Left lobe of liver (tissue), 2 donors: ENCODE data around the gene PPP1R15B. TPM values are rescaled to one million over a fixed set of nuclear protein-coding genes. Genes with fewer than 3 reads are reported as not detected.

ENCODE experiments used
- ATAC-seq: fragments of 200-7000 bp; cut with Tn5 transposase; one replicate; pipeline ENCODE4 v1.9.1; 2020; ENCODE audit warnings: mild to moderate bottlenecking, moderate library complexity
- DNase-seq: peaks from one replicate; pipeline ENCODE4 v3.0.0-alpha.2; 2020; ENCODE audit warnings: low spot score
- total RNA-seq: library from RNA; stranded (reverse); gene quantifications from one replicate; pipeline ENCODE4 v1.2.1, GENCODE V29; 2021
- donor health status: DM: no; HTN: no; CAD: no; lungs with moderate emphysema.
- donor health status: DM: no; HTN: yes; CAD: no.

Gene PPP1R15B
- total RNA-seq, 1 donor from 2014 or later, result 34.1 TPM

DNA sequence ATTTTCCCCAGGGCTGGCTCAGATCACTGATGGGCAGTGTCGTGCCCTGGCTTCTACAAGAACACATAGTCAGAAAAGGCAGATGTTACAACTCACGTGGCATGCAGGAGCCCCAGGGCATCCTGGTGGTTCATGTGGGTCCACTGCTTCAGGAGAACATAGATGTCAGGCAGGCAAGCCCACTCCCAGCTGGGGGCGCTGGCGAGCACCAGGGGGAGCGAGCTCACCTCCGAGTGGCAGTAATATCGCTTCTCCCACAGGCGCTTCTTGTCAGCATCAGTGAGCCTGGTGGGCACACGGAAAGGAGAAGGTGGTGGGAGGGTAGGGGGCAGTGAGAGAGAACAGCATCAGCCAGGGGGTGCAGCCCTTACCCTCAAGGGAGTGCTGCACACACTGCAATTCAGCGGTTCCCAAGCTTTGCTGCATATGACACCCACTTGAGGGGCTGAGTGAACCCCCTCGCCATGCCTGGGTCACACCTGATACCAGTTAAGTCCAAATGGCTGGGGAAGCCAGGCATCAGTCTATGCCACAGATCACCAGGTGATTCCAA, 34.3 kb upstream of the PPP1R15B start:
- DNase-seq, result no peak
- ATAC-seq, result no peak

DNA sequence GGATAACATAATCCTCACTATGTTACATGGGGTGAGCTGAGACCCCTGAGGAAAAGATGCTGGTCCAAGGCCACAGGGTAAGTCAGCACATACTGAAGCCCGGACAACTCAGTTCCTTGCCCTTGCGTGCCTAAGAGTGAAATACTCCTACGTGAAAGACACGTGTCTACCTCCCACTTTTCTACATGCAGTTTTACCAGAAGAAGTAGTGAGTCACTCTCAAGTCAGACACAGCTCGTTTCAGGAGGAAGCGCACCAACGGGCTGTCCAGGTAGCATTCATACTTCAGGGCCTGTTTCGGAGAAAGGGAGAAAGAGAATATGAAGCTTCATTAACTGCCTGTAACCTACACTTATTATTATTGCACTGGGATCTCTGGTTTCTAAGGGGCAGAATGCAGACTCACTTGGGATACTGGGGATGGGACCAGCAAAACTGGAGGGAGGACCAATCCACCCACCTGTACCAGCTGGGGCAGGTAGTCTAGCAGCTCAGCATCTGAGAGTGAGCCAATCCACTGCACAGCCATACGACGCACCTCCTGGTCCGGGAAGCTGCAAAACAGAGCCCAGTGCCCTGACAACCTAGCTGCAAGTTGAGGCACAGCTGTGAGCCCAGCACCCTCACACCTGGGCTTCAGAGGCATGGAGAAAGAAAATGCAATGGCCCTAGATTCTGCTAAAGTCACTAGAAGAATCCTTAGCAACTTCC, 32.4 kb upstream of the PPP1R15B start:
- ATAC-seq, result no peak

DNA sequence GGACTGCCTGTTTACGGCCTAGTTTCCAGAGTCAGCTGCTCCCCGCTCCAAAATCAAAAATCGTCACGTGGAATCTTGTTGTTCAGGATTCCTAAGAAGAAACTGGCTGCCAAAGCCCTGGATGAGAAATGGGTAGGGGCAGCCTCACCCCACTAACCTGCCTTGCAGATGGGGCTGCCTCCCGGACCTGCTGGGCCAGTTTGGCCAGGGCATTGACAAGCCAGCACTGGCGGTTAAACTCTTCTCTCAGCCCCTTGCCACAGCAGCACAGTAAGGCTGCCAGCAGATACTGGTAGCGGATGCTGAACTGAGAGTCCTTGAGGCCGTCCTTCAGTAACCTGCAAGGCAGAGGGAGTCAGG, 31.6 kb upstream of the PPP1R15B start:
- ATAC-seq (peak; percentile 57), DNase-seq (no peak)

More for the DNA sequence above, 32.4 kb upstream of the PPP1R15B start:
- DNase-seq, result no peak

DNA sequence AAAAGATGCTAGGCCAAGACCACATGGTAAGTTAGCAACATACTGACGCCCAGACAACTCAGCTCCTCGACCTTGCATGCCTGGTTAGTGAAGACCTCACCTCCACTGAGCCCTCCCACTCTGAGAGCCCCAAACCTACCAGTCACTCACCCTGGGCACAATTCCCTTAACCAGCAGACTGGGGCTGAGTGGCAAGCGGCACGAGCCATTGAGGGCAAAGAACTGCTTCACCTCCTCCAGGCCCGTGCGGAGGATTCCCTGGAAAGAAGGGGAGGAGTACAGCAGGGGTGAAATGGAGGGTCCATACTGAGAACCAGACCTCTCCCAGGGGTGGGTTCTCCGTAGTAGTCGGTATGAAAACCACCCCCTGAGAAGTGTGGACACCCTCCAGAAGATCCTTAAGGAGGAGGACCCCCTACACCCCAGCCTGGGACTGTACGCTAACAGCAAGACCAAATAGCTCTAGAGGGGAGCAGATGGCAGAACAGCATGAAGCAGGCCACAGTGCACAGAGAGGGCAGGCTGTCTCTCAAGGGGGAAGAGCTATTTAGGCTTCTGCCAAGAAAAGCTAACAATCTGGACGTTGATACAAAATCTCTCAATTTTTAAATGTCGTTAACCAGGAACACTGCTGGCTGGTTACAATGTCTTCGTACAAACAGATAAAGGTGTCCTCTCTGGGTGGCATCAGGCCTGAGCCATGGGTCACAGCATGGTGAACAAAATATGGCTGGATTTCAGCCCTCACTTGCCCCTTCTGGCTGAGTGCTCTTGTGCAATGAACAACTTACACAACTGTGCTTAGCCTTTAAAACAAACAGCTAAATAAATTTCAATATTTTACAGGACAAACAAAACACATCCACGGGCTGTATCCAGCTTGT, 31.0 kb upstream of the PPP1R15B start:
- DNase-seq, result peak; percentile 73
- ATAC-seq, result peak; percentile 76

DNA sequence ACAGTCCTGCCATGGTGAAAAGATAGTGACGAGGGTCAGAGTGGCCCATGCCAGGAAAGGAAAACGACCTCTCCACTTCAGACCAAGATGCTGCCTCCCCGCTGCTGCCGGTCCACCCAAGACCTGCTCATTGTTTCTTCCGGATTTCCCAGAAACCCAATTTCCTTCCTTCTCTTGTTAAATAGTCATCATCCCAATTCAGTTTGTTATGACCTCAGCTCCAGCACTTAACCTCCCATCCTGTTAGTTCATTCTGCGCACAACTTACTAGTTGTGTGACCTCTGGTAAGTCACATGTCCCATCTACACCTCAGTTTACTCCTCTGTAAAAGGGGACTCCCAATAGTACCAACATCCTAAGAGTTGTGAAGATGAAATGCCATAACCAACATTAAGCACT, 29.9 kb upstream of the PPP1R15B start:
- ATAC-seq (no peak), DNase-seq (no peak)

DNA sequence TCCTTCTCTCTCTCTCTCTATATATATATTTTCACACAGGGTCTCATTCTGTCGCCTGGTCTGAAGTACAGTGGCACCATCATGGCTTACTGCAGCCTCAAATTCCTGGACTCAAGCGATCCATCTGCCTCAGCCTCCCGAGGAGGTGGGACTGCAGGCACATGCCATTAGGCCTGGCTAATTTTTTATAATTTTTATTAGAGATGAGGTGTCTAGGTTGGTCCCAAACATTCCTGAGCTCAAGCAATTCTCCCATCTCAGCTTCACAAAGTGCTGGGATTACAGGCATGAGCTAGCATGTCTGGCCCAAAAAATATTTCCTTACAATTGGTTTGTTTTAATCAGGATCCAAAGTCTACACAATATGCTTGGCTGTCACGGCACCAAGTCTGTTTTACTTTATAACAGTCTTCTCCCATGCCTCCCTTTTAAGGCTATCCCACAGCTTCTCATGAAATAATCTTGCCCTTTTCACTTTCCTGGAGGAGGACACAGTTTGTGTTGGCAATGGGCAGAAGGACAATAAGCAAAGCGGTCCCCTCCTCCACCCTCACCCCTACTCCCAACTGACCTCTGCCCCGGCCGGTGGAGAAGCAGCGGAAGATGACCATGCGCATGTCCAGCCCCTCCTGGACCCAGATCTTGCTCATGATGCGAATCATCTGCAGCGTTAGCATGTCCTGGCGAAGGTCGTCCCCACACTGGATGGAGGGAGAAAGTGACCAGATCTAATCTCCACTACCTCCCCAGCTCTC, 28.2 kb upstream of the PPP1R15B start:
- DNase-seq (no peak), ATAC-seq (no peak)

DNA sequence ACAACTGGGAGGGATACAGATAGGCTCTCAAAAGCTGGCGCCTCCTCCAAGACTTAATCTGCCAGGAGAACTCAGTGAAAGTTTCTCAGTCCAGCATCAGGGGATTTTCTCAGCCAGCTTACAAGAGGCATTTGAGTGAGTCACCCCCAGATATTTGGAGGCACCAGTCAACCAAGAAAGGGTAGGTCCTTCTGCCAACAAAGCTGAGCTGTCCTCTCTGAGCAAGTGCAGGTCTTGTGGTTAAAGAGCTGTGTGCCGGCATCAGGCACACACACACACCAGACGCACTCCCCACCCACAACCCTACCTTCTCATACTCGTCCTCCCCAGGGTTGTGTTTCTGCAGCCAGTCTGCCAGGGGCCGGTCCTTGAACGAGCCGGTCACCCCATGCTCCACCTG, 27.0 kb upstream of the PPP1R15B start:
- no peak for ATAC-seq
- DNase-seq, result no peak

DNA sequence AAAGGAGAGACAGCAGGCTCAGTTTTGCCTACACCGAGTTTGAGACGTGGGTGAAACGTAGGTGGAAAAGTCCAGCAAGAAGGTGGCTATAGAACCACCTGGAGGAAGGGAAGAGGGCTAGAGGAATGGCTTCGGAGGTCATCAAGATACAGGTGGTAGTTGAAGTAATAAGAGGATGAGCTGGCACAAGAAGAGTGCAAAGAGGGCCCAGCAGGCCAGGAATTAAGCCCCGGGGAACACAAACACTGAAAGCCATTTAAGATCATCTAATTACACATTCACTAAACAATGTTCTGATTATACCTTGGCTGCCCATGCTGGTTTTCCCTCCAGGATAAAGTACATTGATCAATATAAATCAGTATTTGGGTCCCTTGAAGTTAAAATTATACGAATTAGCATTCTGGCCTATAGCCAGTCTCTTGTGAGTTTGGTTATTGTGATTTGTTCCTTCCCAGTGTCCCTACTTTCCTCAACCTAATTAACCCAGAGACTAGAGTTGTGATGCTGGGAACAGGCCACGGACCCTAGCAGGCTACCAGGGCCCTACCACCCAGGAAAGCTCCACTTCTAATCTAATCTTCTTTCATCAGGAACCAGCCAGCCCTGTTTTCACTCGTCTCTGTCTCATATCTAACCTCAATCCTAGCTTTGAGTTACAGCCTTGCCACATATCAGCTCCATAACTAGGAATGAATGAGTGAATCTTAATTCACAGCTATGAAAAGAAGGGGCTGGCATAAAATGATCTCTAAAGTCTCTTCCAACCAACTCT, 26.4 kb upstream of the PPP1R15B start:
- ATAC-seq (no peak), DNase-seq (no peak)

DNA sequence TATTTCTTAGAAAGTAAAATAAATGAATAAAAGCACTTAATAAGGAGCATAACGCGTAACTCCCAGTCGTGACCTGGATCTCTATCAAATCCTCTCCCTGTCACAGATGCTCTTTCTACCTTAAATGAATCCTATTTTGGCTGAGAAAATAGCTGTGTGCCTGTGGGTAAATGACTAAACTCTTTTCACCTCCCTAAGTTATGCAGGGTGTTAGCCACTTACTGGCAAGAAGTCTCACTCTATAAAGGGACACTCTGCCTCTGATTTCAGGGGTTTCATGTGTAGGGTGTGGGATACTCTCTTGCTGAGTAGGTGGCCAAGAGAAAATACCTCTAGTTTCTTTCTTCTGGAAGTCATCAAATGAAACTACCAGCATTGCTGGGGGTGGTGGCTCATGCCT, 24.3 kb upstream of the PPP1R15B start:
- DNase-seq (no peak), ATAC-seq (peak; percentile 29)

DNA sequence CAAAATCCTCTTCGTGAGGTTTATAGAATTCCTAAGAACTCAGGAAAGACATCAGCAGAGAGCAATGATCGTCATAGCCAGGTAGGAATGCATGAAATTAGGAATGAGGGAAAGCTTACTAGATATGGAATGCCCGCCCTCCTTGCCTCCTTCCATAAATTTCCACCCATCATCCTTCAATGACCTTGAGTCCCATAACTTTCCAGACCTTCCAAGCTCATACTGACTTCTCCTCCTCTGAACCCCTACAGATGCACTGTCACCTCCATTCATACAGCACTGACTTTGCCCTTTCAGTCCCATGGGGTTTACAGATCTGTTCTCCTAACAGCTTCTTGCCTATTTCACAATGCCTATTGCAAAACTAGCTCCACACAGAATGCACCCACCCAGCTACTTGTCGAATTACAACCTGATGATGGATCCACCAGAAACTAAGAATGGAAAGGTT, 23.8 kb upstream of the PPP1R15B start:
- ATAC-seq (peak; percentile 79), DNase-seq (no peak)

DNA sequence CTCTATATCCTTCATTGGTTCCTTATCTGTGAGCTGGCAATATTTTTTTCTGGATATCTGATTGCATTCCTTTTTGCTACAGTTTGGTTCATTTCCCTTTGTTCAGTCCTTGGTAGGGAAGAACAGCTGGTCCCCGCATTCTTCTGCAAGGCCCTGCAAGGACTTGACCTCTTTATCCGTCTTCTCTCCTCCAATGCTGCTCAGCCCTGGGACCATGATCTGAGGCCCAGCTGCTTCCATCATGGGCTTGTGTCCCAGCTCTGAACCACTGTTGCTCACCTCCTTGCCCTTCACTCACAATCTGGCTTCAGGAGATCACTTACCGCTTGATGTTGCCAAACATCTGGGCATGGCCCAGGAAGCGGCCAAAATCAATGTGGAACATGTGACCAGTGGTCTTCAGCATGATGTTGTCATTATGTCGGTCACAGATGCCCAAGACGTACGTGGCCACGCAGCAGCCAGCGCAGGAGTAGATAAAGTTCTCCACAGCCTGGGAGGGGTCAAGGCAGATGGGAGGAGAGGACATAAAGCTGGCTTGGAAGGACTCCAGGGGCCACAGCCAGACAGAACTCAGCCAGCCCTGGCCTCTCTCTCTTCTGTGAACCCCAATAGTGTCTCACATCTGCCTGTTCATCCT, 22.6 kb upstream of the PPP1R15B start:
- no peak for DNase-seq
- ATAC-seq, result no peak

DNA sequence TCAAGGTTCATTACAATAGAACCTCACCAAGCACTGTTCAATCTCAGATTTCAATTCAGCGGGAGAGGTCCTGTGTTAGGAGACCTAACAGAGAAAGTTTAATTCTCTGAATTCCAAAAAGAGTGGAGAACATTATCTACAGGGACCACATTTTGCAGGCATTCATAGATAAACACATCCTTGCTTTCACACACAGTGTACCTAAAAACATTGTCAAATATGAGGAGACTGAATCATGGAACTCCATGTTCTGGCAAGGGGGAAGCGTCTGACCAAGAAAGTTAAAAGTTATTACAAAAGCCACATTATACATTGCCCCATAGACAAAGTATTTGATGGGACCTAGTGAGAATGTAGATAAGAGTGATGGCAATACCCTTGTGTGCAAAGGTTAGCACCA, 21.1 kb upstream of the PPP1R15B start:
- ATAC-seq (no peak), DNase-seq (no peak)

DNA sequence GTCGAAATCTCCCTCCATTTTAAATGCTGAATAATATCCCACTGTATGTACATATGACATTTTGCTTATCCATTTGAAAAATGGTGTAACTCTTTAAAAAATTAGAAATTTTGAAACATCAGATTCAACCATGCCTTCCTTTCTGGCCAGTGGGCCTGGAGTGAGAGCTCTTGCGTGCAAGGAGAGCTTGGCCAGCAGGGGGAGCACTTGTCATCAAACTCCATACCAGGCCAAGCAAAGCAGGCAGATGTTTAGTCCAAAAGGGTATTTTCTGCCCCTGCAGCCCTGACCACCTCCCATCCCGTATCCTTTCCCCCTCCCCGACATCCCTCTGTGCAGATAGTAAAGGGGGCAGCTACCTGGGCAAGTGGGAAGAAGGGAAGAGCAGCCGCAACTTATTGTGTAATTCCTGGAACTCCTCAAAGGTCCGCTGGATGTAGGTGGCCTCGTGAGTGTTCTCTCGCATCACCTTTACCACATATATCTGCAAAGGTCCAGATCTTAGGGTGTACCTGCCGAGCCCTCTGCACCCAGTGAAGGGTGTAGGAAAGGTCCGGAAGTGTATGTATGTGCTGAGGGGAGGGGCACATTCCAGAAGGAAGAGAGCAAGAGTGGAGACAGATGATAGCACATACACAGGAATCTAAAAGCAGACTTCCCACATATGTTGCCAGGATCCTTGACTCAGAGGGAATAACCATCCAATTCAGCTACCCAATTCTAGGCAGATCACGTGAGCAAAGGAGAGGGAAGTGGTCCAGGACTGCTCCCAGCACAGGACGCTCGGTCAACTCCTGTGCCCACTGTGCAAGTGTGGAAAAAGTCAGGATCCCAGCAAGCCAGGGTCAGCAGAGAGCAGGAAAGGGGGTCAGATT, 19.9 kb upstream of the PPP1R15B start:
- DNase-seq (peak; percentile 78), ATAC-seq (peak; percentile 82)

DNA sequence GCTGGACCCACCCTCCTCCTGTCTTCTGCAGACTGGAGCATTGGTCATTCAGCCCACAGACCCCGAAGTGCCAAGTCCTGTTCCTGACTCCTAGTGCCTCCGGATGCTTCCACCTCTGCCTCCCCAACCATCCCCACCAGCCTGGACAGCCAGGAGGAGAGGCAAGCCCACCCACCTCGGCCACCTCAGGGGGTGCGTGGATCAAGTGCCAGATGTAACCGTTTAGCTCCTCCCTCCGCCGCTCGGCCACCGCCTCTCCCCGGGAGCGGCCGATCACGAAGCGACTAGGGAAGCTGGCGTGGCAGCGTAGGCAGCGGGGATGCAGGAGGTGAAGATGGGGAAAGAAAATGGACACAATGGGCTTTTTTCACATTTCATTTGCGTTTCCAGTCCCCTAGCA, 18.1 kb upstream of the PPP1R15B start:
- DNase-seq (no peak), ATAC-seq (no peak)

DNA sequence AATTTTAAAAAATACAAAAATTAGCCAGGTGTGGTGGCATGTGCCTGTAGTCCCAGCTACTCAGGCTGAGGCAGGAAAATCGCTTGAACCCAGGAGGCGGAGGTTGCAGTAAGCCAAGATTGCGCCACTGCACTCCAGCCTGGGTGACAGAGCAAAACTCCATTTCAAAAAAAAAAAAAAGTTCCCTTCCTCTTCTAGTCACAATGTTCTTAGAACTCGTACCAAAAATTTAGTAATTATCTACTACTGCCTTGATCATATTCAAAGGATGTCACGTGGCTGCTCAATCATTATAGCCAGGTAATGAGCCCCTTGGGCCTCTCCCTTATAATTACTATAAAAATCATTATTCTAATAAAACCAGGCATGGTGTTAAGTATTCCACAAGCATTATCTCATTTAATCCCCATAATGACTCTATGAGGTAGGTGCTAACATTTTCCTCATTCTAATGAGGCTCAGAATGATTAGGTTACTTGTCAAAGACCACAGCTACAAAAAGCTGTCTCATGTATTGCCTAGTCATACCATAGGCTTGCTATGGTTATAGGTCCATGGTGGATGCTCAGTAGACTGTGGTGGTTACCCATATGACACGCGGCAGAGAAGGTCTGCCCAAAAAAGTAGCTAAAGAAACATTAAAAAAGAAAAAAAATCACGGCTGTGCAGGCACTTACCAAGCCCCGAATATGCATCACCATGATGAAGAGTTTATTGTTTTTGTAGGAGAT, 15.5 kb upstream of the PPP1R15B start:
- DNase-seq (peak; percentile 43), ATAC-seq (no peak)

DNA sequence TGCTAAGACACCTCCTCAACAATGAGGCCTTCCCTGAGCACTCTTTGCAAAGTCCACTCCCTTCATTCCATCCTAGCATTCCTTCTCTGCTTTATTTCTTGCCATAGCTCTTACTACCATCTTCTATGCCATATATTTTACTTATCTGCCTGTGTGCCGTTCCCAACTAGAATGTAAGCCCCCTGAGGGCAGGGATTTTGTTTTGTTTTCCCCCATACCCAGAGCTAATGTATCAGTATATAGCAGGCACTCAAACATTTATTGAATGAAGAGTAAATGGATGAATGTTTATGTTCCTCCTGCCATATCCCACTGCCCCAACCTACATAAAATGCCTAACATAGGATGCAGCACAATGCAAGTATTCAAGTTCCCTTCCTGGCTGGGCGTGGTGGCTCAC, 14.9 kb upstream of the PPP1R15B start:
- DNase-seq, result no peak
- ATAC-seq, result no peak

DNA sequence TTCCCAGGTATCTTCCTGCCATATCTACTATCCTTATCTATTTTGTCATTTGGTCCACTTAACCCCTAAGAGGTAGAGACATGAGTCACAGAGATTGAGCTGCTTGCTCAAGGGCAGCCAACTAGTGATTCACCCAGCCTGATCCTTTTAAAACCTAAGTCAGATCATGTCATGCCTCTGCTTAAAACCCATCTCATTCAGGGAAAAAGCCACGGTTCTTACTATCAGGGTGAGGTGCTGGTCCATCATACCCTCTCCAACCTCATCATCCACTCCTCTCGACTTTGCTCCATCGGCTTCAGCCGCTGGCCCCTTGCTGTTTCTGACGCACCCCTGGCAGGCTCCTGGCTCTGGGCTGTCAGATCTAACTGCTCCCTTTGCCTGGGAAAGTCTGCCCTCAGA, 14.4 kb upstream of the PPP1R15B start:
- DNase-seq (peak; percentile 26), ATAC-seq (no peak)

DNA sequence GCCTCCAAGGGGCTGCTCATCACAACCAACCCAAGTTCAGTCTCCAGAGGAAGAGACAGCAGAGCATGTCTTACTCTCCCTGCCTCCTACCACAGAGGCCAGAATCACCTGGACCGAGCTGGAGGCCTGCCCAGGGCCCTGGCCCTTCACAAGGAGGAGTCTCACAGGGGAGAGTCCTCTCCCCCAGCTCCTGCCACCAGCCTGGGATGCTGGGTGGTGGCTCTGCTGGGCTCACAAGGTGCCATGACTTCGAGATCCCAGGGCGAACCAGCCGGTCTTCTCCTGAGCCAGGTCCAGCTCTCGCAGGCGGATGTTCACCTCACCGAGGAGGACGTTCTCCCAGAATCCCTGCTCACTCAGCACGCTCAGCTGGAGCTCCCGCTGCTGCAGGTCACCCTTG, 13.0 kb upstream of the PPP1R15B start:
- ATAC-seq (no peak), DNase-seq (peak; percentile 48)
